Retinal pigment epithelial cell (primary cell): Measurements from ENCODE around the gene NLGN4X.

Source experiments
- DNase-seq: peaks from one replicate; pipeline ENCODE4 v3.0.0-alpha.2; 2010; ENCODE audit warnings: low read depth
- H3K4me3 ChIP-seq: 2 replicates; pipeline ENCODE4 v1.5.1; 2011; ENCODE audit warnings: mild to moderate bottlenecking, low read length, control low read depth, moderate library complexity
- CTCF ChIP-seq: conservative IDR thresholded peaks from 2 replicates; pipeline ENCODE4 v1.5.1; 2011; ENCODE audit warnings: low read depth, low read length, control low read depth, inconsistent platforms

Gene NLGN4X

GRCh38 chrX:5998901-5999300, 229.8 kb downstream of the NLGN4X start:
- no peak for TF ChIP-seq CTCF
- no peak for DNase-seq
- H3K4me3 ChIP-seq: no peak overlapping the region

GRCh38 chrX:5998456-5998855, 230.2 kb downstream of the NLGN4X start:
- TF ChIP-seq CTCF: no peak
- H3K4me3 ChIP-seq: no peak overlapping the region
- no peak for DNase-seq

- TF ChIP-seq CTCF: no peak
- no peak for DNase-seq
- H3K4me3 ChIP-seq: no peak overlapping the region
Observed at GRCh38 chrX:5991393-5991792, 237.3 kb downstream of the NLGN4X start.

- no peak overlapping the region for H3K4me3 ChIP-seq
- DNase-seq: no peak
- no peak for TF ChIP-seq CTCF
Observed at GRCh38 chrX:5979338-5979737, 249.3 kb downstream of the NLGN4X start.

GRCh38 chrX:5976332-5976731, 252.3 kb downstream of the NLGN4X start:
- no peak for DNase-seq
- no peak for TF ChIP-seq CTCF
- no peak overlapping the region for H3K4me3 ChIP-seq

- DNase-seq: no peak
- TF ChIP-seq CTCF: no peak
- H3K4me3 ChIP-seq: no peak overlapping the region
Observed at GRCh38 chrX:5971300-5971699, 257.4 kb downstream of the NLGN4X start.

- TF ChIP-seq CTCF: no peak
- DNase-seq: no peak
- no peak overlapping the region for H3K4me3 ChIP-seq
Observed at GRCh38 chrX:5965406-5965805, 263.3 kb downstream of the NLGN4X start.
